NOMO-1 treated with dmso at 0.1 percent for 144 hours (cell line): ENCODE results near the gene RAD23B.
"Not testable (repeated sequence)": the region's sequence is repeated elsewhere in the genome, so short reads cannot be mapped to it uniquely, and the experiment has no call there.

Experiments
- DNase-seq: peaks from one replicate; lab custom pipeline; 2025; ENCODE audit not compliant: unreplicated experiment; lab: John Stamatoyannopoulos, UW

Gene RAD23B

DNA sequence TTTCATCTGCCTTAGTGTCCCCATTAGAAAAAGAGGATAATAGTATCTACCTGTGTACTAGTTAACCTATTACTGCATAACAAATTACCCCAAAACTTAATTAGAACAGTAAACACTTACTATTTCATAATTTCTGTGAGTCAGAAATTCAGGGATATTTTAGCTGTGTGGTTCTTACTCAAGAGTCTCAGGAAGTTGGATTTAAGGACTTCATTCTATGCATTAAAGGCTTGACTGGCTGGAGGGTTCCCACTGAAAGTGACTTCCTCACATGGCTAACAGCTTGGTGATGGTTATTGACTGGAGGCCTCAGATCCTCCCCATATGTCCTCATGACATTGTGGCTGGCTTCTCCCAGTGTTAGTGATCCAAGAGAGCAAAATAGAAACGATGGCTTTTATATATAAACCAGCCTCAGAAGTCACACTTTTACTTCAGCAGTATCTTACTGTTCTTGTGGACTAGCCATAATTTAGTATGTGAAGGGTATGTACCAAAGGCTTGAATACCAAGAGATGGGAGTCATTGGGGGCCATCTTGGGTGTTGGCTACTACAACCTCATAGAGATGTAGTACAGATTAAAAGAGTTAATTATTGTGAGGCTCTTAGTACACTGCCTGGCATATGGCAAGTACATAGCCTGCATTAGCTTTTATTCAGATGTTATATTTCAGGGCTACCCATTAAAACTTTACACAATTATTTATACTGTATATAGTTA, 9.9 kb downstream of the RAD23B start:
- DNase-seq: no peak

GRCh38 chr9:107293543-107294085, 10.5 kb downstream of the RAD23B start:
- no peak for DNase-seq

GRCh38 chr9:107294756-107295155, 11.7 kb downstream of the RAD23B start:
- DNase-seq: no peak

DNA sequence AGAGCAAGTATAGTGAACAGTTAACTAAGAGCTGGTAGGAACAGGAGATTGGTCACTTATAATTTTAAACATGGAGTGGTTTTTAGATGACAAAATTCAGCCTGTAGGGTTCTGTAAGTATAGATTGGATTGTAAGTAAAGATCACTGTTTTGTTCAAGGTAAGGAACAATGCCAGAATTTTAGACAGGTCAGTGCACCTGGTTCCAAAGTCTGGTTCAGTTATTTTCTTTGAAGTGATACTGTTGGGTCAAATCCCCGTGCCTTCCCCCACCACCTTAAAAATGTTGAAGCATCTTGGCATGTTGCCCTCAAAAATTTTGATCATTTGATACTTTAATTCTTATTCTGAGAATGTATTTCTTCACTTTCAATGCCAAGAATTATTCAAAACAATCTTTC, 12.9 kb downstream of the RAD23B start:
- DNase-seq: no peak

DNA sequence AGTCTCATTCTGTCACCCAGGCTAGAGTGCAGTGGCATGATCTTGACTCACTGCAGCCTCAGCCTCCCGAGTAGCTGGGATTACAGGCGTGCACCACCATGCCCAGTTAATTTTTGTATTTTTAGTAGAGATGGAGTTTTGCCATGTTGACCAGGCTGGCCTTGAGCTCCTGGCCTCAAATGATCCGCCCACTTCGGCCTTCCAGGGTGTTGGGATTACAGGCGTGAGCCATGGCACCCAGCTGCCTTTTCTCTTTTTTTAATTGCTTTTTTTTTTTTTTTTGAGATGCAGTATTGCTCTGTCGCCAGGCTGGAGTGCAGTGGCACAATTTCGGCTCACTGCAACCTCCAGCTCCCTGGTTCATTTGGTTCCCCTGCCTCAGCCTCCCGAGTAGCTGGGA, 13.5 kb downstream of the RAD23B start:
- DNase-seq: not testable (repeated sequence)

DNA sequence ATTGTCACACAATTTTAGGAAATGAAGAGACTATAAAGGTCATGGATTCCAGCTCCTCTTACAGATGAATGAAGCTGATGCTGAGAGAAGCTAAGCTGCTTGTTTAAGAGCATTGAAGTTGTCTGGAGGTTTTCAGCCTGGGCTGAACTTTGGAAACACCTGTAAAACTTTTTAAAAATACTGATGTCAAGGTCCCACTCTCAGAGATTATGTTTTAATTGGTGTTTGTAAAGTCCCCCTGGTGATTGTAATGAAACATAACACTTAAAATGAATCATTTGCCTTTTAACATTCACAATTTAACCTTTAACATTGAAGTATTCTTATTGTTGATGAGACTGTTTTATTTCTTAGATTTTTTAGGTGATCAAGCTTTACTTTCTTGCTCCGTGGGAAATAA, 16.4 kb downstream of the RAD23B start:
- no peak for DNase-seq

- no peak for DNase-seq
Observed at GRCh38 chr9:107306308-107306707, 23.2 kb downstream of the RAD23B start.

- no peak for DNase-seq
Observed at GRCh38 chr9:107307331-107307730, 24.3 kb downstream of the RAD23B start.

DNA sequence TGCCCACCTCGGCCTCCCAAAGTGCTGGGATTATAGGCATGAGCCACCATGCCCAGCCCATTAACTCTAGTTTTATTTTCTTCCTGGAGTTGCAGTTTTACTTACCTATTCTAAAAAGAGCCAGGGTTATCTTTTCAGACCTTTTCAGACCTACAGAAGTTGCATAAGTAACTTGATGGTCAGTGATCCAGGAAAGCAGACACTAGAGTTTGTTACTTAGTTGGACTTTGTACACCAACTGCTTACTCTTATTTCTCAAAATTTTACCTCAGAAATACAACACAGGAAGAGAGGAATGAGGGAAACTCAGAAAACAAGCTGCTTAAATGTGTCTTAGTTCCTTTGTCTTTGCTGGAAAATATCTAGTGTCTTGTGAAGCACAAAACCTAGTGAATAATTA, 25.4 kb downstream of the RAD23B start:
- DNase-seq: no peak

- DNase-seq: no peak
Observed at GRCh38 chr9:107309271-107309670, 26.2 kb downstream of the RAD23B start.

GRCh38 chr9:107312376-107313050, 29.4 kb downstream of the RAD23B start:
- no peak for DNase-seq

DNA sequence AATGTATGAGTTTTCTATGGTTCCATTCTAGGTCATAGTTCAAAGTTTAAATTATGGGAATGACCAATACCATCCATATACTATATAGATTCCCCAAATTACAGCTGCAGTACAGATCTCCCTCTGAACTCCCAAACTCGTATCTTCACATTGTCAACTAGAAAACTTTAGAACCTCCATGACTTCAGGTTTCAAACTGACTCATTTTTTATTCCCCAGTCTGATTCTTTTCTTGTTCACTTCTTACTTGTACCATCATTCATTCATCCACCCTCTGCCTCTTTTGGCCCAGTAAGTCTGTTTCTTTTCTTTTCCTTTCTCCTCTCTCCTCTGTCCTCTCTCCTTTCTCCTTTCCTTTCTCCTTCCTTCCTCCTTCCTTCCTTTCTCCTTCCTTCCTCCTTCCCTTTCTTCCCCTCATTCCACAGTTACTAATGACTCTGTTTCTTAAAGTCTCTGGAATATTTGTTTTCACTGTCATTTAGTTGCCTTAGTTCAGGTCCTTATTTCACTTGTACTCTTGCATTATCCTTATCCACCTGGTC, 30.5 kb downstream of the RAD23B start:
- no peak for DNase-seq

DNA sequence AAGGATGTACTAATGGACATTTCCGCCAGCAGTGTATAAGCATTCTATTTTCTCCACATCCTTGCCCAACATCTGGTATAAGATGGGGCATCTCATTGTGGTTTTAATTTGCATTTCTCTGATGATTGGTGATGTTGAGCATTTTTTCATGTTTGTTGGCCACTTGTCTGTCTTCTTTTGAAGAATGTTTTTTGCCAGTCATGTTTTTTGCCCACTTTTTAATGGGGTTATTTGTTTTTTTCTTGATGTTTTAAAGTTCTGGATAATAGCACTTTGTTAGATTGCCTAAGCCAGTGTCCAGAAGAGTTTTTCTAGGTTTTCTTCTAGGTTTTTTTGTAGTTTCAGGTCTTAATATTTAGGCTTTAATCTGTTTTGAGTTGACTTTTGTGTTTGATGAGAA, 31.7 kb downstream of the RAD23B start:
- no peak for DNase-seq

GRCh38 chr9:107316795-107317661, 33.9 kb downstream of the RAD23B start:
- no peak for DNase-seq

- no peak for DNase-seq
Observed at GRCh38 chr9:107322643-107323042, 39.6 kb downstream of the RAD23B start.

GRCh38 chr9:107323836-107324585, 40.9 kb downstream of the RAD23B start:
- DNase-seq: no peak

DNA sequence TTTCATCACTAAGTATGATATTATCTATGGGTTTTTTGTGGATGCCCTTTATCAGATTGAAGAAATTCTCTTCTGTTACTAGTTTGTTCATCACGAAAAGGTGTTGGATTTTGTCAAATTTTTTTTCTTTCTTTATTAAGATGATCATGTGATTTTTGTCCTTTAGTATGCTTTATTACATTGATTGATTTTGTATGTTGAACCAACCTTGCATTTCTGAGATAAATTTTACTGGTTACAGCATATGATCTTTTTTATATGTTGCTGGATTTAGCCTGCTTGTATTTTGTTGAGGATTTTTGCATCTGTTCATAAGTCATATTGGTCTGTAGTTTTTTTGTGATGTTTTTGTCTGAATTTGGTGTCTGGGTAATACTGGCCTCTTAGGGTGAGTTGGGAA, 42.8 kb downstream of the RAD23B start:
- DNase-seq: no peak

DNA sequence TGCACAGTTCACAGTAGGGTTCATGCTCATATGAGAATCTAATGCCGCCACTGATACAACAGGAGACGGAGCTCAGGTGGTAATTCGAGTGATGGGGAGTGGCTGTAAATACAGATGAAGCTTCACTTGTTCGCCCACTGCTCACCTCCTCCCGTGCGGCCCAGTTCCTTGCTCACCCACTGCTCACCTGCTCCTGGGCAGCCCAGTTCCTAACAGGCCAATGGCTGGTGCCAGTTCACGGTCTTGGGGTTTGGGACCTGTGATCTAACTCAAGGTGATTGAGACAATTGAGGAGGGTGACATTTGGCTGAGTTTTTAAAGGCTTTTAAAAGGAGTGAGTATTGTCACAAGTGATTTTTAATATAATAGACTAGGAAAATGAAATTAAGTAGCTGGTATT, 45.4 kb downstream of the RAD23B start:
- DNase-seq: no peak

DNA sequence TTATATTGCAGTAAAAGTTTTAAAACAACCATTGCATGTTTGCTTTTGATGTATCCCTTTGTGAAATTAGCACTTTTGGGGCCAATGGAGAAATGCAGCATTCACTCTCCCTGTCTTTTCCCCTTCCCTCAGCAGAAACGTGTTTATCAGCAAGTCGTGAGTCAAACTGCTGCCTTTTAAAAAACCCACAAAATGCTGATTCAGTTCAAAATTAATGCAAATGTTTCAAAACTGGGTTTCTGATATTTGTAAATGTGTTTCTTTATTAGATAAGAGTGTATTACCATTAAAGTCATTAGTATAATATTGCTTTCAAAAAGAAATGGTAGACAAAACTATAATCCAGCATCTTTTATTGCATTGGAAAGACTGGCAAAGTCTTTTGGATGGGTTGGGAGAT, 47.3 kb downstream of the RAD23B start:
- DNase-seq: no peak

DNA sequence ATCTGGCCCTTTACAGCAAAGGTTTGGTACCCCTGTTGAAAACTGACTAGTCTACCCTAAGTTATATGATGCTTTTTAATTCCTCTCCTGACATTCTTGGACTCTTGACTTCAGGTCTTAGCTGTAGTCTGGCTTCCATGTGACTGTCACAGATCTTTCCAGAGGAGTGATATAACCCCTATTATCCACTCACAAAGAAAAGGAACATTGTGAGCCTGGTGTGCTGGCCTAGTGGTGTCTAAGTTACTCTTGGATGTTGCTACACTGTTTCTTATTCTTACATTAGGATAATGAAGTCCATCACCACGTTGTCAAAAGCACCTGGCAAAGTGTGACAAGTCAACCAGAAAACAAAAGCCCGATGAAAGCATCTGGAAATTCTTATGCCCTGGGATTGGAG, 49.8 kb downstream of the RAD23B start:
- no peak for DNase-seq

GRCh38 chr9:107333363-107333762, 50.3 kb downstream of the RAD23B start:
- DNase-seq: no peak
